Activated T-helper 2 cell treated with anti-CD3 and anti-CD28 coated beads, Interferon-gamma antibody, Interleukin-2, Interleukin-4, amounts not matched to agents 10 μg/mL and 5 μg/mL and 100 μg/mL, durations not matched to agents 14 hours and 24 hours and 36 hours (primary cell): ENCODE data around the gene TMTC3. TPM values are rescaled to one million over a fixed set of nuclear protein-coding genes. Genes with fewer than 3 reads are reported as not detected.
"Not testable (repeated sequence)": the region's sequence is repeated elsewhere in the genome, so short reads cannot be mapped to it uniquely, and the experiment has no call there.

Source experiments
- DNase-seq: peaks from one replicate; pipeline ENCODE4 v3.0.0; 2021; ENCODE audit warnings: low spot score
- H3K27ac Mint-ChIP-seq: one replicate; pipeline ENCODE4 v1.8.0; 2021; ENCODE audit warnings: mixed read lengths
- H3K27me3 Mint-ChIP-seq: one replicate; pipeline ENCODE4 v1.8.0; 2021; ENCODE audit warnings: low read depth, mixed read lengths
- H3K36me3 Mint-ChIP-seq: one replicate; pipeline ENCODE4 v1.8.0; 2021; ENCODE audit warnings: low read depth, mixed read lengths
- H3K4me1 Mint-ChIP-seq: one replicate; pipeline ENCODE4 v1.8.0; 2021; ENCODE audit warnings: low read depth, mixed read lengths
- H3K4me3 Mint-ChIP-seq: one replicate; pipeline ENCODE4 v1.8.0; 2021; ENCODE audit warnings: low read depth, mild to moderate bottlenecking, moderate library complexity, mixed read lengths
- H3K9me3 Mint-ChIP-seq: one replicate; pipeline ENCODE4 v1.8.0; 2021; ENCODE audit warnings: mixed read lengths
- intact Hi-C: fragments of 100-400 bp; cut with micrococcal nuclease; formaldehyde crosslinking; loops from one replicate; pipeline ENCODE4 v1.15.1; 2023
- total RNA-seq: library from RNA; stranded (reverse); gene quantifications from 2 replicates; pipeline ENCODE4 v1.2.3, GENCODE V29; 2022

The TMTC3 gene
- total RNA-seq, 1 donor from 2014 or later, result 7.2 TPM

- H3K27ac Mint-ChIP-seq, result no peak overlapping the region
- H3K36me3 Mint-ChIP-seq, result no peaks in the 10 kb centered on the region
- H3K27me3 Mint-ChIP-seq, result no peaks in the 10 kb centered on the region
- H3K9me3 Mint-ChIP-seq, result peaks cover 61% of the 10 kb centered on the region
- no peak for DNase-seq
- H3K4me3 Mint-ChIP-seq, result no peak overlapping the region
- intact Hi-C loops, result no loop called here
- H3K4me1 Mint-ChIP-seq, result no peaks in the 10 kb centered on the region
These were observed 66.0 kb downstream of the TMTC3 start for GRCh38 chr12:88207921-88208620.

- Mint-ChIP-seq H3K27ac (no peak overlapping the region), H3K4me1 (no peaks in the 10 kb centered on the region), H3K4me3 (no peak overlapping the region), H3K9me3 (peaks cover 65% of the 10 kb centered on the region), H3K27me3 (no peaks in the 10 kb centered on the region), H3K36me3 (no peaks in the 10 kb centered on the region)
- DNase-seq, result no peak
- intact Hi-C loops, result no loop called here
These were observed 66.6 kb downstream of the TMTC3 start for GRCh38 chr12:88208661-88209060.

GRCh38 chr12:88210311-88210710 is 68.2 kb downstream of the TMTC3 start:
- DNase-seq, intact Hi-C loops, H3K4me3 Mint-ChIP-seq, H3K27me3 Mint-ChIP-seq, H3K27ac Mint-ChIP-seq, H3K4me1 Mint-ChIP-seq, H3K36me3 Mint-ChIP-seq: not testable (repeated sequence)
- H3K9me3 Mint-ChIP-seq, result peaks cover 70% of the 10 kb centered on the region

GRCh38 chr12:88218293-88218692 is 76.2 kb downstream of the TMTC3 start:
- H3K4me1 Mint-ChIP-seq, result no peaks in the 10 kb centered on the region
- no peak overlapping the region for H3K4me3 Mint-ChIP-seq
- peaks cover 51% of the 10 kb centered on the region for H3K9me3 Mint-ChIP-seq
- intact Hi-C loops, result no loop called here
- H3K27me3 Mint-ChIP-seq, result no peaks in the 10 kb centered on the region
- no peak overlapping the region for H3K27ac Mint-ChIP-seq
- no peak for DNase-seq
- no peaks in the 10 kb centered on the region for H3K36me3 Mint-ChIP-seq

GRCh38 chr12:88219861-88220260 is 77.8 kb downstream of the TMTC3 start:
- no peak overlapping the region for H3K27ac Mint-ChIP-seq
- H3K36me3 Mint-ChIP-seq, result no peaks in the 10 kb centered on the region
- H3K27me3 Mint-ChIP-seq, result no peaks in the 10 kb centered on the region
- H3K4me3 Mint-ChIP-seq, result no peak overlapping the region
- H3K4me1 Mint-ChIP-seq, result no peaks in the 10 kb centered on the region
- H3K9me3 Mint-ChIP-seq, result peaks cover 37% of the 10 kb centered on the region
- no peak for DNase-seq
- intact Hi-C loops, result no loop called here

- Mint-ChIP-seq H3K9me3 (peaks cover 52% of the 10 kb centered on the region), H3K4me1 (peaks cover 5% of the 10 kb centered on the region), H3K36me3 (peaks cover 4% of the 10 kb centered on the region), H3K27ac (no peak overlapping the region), H3K4me3 (no peak overlapping the region), H3K27me3 (no peaks in the 10 kb centered on the region)
- intact Hi-C loops, result no loop called here
- DNase-seq, result no peak
These were observed 81.4 kb downstream of the TMTC3 start for GRCh38 chr12:88223519-88223918.

- Mint-ChIP-seq H3K27ac (no peak overlapping the region), H3K4me3 (no peak overlapping the region), H3K36me3 (peaks cover 8% of the 10 kb centered on the region), H3K27me3 (no peaks in the 10 kb centered on the region), H3K9me3 (peaks cover 41% of the 10 kb centered on the region), H3K4me1 (peaks cover 5% of the 10 kb centered on the region)
- intact Hi-C loops, result no loop called here
- DNase-seq, result no peak
These were observed 83.7 kb downstream of the TMTC3 start for GRCh38 chr12:88225776-88226175.

- no peak for DNase-seq
- no peak overlapping the region for H3K4me3 Mint-ChIP-seq
- peak overlapping the region; percentile 40 for H3K27ac Mint-ChIP-seq
- H3K9me3 Mint-ChIP-seq, result peaks cover 29% of the 10 kb centered on the region
- H3K4me1 Mint-ChIP-seq, result peaks cover 5% of the 10 kb centered on the region
- H3K36me3 Mint-ChIP-seq, result peaks cover 8% of the 10 kb centered on the region
- no peaks in the 10 kb centered on the region for H3K27me3 Mint-ChIP-seq
- intact Hi-C loops, result no loop called here
These were observed 85.2 kb downstream of the TMTC3 start for GRCh38 chr12:88227263-88227662.

GRCh38 chr12:88227871-88228270 is 85.8 kb downstream of the TMTC3 start:
- peaks cover 29% of the 10 kb centered on the region for H3K9me3 Mint-ChIP-seq
- H3K27me3 Mint-ChIP-seq, result no peaks in the 10 kb centered on the region
- intact Hi-C loops, result no loop called here
- DNase-seq, result no peak
- peaks cover 5% of the 10 kb centered on the region for H3K4me1 Mint-ChIP-seq
- H3K27ac Mint-ChIP-seq, result no peak overlapping the region
- peaks cover 8% of the 10 kb centered on the region for H3K36me3 Mint-ChIP-seq
- H3K4me3 Mint-ChIP-seq, result no peak overlapping the region

GRCh38 chr12:88228720-88229119 is 86.6 kb downstream of the TMTC3 start:
- H3K4me1 Mint-ChIP-seq, result peaks cover 5% of the 10 kb centered on the region
- intact Hi-C loops, result no loop called here
- DNase-seq, result no peak
- H3K4me3 Mint-ChIP-seq, result no peak overlapping the region
- H3K9me3 Mint-ChIP-seq, result peaks cover 29% of the 10 kb centered on the region
- no peak overlapping the region for H3K27ac Mint-ChIP-seq
- peaks cover 8% of the 10 kb centered on the region for H3K36me3 Mint-ChIP-seq
- H3K27me3 Mint-ChIP-seq, result no peaks in the 10 kb centered on the region

GRCh38 chr12:88230271-88230670 is 88.2 kb downstream of the TMTC3 start:
- H3K9me3 Mint-ChIP-seq, result peaks cover 34% of the 10 kb centered on the region
- DNase-seq, result no peak
- no peak overlapping the region for H3K4me3 Mint-ChIP-seq
- no peak overlapping the region for H3K27ac Mint-ChIP-seq
- H3K36me3 Mint-ChIP-seq, result peaks cover 8% of the 10 kb centered on the region
- no peaks in the 10 kb centered on the region for H3K27me3 Mint-ChIP-seq
- intact Hi-C loops, result no loop called here
- peaks cover 8% of the 10 kb centered on the region for H3K4me1 Mint-ChIP-seq

- intact Hi-C loops, result loop anchor here (1.0 to 5.0 kb wide), 6 partner anchors 48 to 1142 kb away; partner anchors contain the start of genes CEP290 and TMTC3
- peak overlapping the region; percentile 34 for H3K27ac Mint-ChIP-seq
- peaks cover 30% of the 10 kb centered on the region for H3K4me1 Mint-ChIP-seq
- DNase-seq, result no peak
- peaks cover 14% of the 10 kb centered on the region for H3K9me3 Mint-ChIP-seq
- H3K27me3 Mint-ChIP-seq, result no peaks in the 10 kb centered on the region
- H3K36me3 Mint-ChIP-seq, result peaks cover 5% of the 10 kb centered on the region
- H3K4me3 Mint-ChIP-seq, result no peak overlapping the region
These were observed 93.2 kb downstream of the TMTC3 start for GRCh38 chr12:88235183-88235833.

GRCh38 chr12:88237954-88238353 is 95.8 kb downstream of the TMTC3 start:
- Mint-ChIP-seq H3K36me3 (peaks cover 10% of the 10 kb centered on the region), H3K27ac (peak overlapping the region; percentile 73), H3K4me3 (no peak overlapping the region), H3K9me3 (peaks cover 24% of the 10 kb centered on the region), H3K27me3 (no peaks in the 10 kb centered on the region), H3K4me1 (peaks cover 48% of the 10 kb centered on the region)
- no peak for DNase-seq
- intact Hi-C loops, result loop anchor here (5.0 kb wide), 3 partner anchors 51 to 1139 kb away; no protein-coding TSS in a partner anchor
